GM19463 (cell line): ENCODE data around the gene INHBE.

Experiments used
- ATAC-seq: cut with Tn5 transposase; IDR thresholded peaks from one replicate; pipeline ENCODE4 v1.9.1; 2021; ENCODE audit warnings: mild to moderate bottlenecking, moderate library complexity; ENCODE audit not compliant: unreplicated experiment

The INHBE gene

DNA sequence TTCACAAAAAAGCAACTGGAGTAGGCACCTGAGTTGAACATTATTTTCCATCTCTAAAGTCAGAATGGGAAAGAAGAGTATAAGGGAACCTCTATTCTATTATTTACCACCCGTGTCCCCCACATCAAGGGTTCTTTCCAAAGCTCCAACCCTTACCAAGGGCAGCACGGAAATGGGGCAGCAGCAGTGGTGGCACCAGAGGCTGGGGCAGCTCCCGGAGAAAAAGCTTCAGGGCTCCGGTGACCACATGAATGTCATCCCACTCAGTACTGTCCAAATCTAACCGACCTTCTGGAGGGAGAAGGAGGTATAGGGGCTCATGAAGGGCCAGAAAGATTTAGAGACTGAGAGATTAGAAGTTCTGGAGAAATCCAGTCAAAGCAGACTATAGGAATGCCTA lies 18.8 kb downstream of the INHBE start:
- ATAC-seq: no peak

DNA sequence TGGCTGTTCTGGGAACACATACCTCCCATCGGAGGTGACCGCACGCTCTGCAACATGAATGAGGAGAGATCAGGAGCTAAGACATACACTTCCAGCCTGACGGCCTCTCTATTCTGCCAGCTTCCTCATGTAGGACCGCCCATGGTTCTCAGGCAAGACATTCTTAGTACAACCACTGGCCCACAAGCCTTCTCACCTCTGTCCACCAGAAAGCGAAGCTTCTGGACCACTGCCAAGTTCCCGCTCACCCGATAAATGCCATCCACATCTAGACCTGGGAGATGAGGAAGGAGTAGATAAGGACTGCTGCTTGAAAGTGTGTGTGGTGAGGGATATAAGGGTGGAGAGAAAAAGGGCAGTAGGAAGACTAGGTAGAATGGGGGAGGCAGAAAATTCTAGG lies 19.3 kb downstream of the INHBE start:
- ATAC-seq: no peak

DNA sequence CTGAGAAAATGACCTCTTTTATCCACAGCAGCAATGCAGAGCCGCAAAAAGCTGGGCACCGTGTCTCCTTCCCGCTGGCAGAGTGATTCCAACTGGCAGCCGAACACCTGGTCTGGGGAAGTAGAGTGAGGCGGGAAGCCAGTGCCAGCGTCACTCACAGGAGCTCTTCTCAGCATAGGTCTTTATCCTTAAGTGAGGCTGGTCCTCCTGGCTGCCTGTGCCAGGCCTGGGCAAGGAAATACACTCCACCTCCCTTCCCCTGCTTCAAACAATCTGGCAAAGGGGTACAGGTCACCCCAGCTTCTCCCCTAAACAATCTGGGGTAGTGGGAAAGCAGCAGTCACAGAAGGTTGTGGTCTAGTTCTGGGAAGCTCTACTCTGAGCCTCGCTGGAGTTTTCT lies 19.8 kb downstream of the INHBE start:
- ATAC-seq: no peak

DNA sequence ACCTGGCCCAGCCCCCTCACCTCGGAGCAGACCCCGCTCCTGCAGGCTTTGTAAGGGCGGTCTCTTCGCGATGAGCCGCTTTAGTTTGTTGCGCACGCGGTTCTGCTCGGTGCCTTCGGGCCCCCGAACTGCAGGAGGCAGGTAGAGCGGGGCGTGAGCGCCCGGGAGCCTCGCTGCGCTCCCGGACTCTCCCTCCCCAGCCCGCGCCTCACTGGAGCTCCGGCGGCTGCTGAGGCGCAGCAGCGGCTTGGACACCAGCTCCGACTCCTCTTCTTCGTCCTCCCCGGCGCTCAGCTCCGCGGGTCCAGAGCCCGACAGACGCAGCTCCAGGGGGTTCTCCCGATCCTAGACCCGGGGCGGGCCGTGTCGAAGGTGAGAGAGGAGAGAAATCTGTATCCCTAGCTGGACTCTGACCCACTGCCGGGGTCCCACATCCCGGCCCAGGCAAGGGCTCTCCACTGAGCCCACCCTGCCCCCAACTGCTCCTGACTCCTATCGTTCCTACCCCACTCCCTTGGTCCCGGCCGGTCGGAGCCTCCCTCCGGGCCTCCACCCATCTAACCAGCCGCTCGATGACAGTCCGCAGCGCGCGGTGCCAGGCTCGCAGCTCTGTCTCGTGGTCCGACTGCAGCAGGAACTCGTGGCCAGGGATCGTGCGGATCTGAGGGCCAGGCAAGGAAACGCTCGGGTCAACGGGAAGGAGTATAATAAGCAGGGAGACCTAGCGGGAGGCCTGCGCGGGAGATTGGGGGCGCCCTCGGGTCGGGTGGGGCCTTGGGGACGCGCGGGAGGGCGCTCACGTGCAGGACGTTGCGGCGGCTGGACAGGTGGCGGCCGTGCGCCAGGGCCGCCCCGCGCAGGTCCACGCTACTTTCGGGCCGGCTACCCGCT lies 20.4 kb downstream of the INHBE start:
- no peak for ATAC-seq

DNA sequence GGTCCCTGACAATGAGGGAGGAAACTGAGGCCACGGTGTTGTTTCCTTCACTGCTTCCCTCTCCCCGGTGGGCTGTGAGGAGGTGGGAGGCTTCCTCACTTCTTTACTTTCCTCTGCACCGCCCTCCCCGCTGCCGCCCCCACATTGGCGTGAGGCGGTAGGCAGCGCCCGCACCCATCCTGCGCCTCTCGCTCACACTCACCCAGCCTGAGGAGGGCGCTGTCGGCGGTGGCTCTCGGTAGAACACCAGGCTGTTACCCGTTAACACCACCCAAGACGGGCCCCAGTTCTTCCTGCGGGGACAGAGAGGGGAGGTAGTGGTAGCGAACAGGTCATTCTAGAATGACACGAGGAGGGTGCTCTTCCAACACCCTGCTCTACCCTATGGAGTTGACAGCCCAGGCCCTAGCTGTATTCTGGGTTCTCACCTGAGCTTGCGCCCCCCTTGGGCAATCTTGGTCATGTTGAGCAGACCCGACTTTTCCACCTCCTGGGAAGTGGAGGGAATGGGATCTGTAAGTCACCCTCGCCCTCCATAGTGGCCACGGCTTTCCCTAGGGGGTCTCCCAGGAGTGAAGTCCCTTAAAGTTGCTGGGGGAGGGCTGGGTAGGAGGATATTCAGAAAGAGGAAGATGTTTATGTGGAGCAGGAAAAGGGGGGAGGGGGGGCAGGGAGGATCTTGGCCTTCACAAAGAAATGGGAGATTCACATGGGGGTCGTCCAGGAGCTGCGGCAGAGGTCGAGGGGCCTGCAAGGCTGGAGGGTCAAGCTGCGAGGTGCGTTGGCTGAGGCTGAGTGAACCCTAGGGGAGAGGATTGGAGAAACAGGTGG lies 21.3 kb downstream of the INHBE start:
- peak; percentile 35 for ATAC-seq

DNA sequence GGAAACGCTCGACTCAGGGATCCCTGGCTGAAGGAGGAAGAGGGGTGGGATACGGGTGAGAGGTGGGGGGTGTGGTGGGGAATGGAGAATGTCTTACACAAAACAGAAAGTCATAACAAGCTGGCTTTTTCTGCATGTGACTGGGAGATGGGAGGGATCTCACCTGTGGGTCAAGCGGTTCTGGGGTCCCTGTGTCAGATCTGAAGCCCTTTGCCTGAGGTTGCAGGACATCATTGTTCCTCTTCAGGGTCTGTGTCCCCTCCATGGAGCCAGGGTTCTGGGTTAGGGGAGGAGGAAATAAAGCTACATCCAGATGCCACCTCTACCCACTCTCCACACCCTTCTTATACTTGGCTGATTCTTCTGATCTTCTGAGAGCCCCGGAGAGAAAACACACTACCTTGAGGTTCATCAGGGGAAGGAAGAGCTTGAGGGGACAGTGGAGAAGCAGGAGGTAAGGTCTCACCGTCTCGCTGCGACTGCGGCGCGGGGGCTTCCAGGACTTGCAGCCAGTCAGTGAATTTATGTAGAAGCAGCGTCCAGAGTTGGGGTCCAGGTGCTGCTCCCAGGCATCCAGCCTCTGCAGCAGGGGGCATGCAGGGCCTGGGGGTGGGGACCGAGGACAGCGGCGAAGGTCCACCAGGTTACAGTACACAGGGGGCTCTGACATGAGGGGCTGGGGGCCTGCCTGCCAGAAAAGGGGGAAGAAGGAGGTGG lies 22.0 kb downstream of the INHBE start:
- ATAC-seq: no peak

DNA sequence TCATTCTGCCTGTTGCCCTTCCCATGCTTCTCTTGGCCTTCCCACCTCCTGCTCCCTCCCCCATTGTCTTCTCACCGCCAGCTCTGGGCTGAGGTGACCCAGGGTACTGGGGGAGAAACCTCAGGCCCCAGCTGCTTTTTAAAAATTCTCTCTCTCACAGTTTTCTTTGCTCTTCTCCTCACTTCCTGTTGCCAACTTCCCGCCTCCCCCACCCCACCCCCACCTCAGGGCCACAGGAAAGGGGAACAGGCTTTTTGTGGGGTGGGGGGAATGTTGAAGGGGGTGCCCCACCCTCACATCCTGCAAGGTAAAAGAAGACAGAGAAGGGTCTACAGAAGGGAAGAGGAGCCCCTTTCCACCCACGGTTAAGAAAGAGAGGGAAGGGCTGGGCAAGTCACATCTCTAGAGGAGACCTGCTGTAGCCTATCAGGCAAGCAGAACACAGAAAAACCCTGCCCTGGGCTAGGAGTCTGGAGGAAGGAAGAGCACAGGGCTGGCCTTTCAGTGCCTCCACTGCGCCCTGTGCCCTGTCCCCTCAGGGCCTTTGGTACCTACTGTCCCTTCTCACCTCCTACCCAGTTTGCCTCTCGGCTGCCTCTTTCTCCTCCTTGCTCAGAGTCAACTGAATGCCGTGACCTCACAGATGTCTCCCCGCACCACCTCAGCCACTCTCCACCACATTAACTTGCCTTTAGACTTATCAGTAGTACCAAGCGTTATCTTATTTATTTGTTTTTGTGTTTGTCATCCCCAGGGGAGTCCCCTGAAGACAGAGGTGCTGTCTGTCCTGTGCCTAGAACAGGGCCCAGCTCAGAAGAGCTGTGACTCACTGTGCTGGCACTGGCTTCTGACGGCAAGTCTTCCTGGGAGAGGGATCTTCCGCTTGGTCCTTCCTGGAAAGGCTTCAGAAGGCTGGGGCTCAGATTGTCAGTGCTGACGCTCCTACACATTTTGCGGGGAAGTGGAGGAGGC lies 22.9 kb downstream of the INHBE start:
- peak; percentile 35 for ATAC-seq

DNA sequence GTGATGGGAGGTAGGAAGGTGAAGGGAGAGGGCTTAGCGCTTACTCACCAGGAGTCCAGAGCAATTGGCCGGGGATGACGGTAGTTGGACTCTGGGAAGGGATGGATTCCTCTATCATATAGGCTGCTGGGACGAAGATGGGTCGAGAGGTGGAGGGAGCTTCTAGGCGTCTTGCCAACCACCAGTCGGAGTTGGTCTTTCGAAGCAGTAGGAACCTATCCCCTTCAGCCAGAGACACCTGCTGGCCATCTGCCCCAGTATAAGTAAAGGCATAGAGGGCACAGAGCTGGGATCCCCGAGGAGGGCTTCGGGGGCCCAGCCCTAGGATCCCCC lies 23.9 kb downstream of the INHBE start:
- ATAC-seq: no peak

DNA sequence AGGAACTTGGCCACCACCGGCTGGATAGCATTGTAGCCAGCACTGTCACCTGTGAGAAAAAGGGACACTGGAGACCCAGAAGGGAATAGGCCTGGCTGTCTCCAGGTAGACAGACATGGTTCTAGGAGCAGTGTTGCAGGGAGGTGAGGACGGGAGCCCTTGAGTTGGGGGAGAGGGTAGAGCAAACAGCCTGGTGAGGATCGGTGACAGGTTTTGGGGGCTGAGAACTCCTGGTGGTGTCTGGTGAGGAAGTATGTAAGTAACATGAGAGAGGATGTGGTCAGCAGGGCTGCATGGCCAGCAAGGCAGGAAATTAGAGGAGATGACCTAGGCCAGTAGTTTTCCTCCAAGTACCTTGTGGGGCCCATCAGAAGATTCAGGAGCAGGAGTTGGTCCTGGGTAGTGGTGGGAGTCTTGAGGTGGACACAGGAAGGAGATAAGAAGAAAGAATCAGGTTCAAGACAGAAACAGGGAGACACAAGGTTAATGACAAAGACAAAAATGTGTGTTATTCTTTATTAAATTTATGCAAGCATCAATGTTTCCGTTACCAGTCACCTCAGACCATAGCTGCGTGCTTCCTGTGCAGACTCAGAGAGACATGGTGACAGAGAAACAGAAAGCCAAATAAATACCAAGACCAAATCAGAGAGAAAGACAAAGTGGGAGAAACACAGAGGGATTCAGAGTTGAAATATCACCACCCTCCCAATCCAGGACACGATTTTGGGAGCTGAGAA lies 24.4 kb downstream of the INHBE start, which contains the start of gene ARHGAP9:
Gene ARHGAP9, minus strand, starts transcription at position 491 of the 740 bp plus-strand sequence. Its CDS starts 460 bp downstream, at position 31.
- ATAC-seq: no peak

DNA sequence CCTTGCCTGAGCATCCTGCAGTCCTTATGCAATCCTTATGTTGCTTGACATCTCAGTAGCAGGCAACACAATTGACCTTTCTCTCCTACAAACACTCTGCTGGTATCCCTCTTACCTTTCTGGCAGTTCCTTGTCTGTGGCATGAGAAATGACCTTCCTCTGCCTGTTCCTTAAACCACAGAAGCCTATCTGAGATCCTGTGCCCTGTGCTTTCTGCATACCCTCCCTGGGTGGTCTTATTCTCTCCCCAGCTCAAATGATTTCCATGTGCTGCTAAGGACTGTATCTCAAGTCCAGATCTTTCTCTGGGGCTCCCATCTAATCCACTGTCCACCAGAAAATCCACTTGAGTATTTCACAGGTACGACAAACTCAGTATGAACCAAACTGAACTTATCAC lies 26.6 kb downstream of the INHBE start:
- no peak for ATAC-seq

DNA sequence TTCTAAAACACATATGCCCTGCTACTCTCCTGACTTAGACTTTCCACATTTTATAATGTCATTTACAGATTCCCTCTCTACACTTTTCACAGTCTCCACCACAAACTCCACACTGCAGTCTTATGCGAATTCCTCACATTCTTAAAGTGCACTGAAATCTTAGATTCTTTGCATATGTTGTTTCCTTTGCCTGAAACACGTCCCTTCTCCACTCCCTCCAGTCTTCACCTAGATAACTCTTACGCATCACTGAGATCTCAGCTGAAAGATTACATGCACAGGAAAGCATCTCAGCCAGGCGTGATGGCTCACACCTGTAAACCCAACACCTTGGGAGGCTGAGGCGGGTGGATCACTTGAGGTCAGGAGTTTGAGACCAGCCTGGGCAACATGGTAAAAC lies 28.4 kb downstream of the INHBE start:
- ATAC-seq: no peak

DNA sequence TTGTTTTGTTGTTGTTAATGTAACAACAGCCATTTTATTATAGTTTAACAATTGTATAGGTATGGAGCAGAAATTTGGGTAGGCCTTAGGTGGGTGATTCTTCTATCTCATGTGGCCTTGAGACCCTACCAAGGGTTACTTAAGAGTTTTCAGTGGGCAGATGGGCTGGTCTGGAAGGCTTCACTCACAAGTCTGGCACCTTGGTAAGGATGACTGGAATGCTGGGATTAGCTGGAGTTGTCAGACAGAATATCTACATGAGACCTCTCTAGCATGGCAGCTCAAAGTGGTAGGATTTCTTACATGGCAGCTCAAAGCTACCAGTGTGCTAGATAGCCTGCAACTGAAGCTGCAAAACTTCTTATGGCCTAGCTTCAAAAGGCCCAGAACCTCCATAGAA lies 30.6 kb downstream of the INHBE start:
- ATAC-seq: no peak

DNA sequence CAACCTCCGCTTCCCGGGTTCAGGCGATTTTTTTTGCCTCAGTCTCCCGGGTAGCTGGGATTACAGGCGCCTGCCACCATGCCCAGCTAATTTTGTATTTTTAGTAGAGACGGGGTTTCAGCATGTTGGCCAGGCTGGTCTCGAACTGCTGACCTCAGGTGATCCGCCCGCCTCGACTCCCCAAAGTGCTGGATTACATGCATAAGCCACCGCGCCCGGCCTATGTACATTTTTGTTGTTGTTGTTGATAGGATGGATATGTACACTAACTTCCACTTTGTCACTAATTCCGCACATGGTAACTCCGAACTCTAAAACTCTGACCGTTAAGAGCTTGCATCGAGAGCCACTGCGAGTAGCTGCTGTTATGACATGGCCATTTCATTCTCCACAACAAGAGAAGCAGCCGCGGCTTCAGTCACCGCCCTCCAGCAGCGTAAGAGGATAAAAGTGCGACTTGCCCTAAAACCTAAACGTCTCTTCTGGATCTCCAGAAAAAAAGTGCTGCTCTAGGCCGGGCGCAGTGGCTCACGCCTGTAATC lies 32.0 kb downstream of the INHBE start:
- ATAC-seq: no peak

DNA sequence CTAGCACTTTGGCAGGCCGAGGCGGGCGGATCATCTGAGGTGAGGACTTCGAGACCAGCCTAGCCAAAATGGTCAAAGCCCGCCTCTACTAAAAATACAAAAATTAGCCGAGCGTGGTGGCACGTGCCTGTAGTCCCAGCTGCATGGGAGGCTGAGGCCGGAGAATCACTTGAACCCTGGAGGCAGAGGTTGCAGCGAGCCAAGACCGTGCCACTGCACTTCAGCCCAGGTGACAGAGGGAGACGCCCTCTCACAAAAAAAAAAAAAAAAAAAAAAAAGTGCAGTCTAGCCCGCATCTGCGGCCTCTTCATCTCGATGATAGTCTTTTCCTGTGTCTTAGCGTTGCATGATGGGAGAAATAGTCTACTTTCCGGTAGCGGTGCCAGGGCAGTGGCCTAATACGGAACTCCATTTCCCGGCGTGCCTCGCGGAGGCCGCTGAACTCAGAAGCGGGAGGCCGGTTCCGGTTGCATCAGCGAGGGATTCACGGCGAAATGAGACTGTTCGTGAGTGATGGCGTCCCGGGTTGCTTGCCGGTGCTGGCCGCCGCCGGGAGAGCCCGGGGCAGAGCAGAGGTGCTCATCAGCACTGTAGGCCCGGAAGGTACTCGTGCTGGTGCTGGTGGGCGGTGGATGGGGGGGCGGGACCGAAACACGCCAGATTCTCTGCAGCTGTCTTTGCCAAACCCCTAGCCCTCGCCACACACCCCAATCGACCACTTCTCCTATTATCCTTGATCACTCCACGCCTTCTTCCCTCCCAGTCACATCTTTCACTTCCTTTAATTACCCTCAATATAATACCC lies 32.7 kb downstream of the INHBE start, which contains the start of gene MARS1:
Gene MARS1, plus strand, starts transcription at position 472 of the 805 bp plus-strand sequence. Its CDS starts 23 bp downstream, at position 495.
- peak; percentile 99 for ATAC-seq

DNA sequence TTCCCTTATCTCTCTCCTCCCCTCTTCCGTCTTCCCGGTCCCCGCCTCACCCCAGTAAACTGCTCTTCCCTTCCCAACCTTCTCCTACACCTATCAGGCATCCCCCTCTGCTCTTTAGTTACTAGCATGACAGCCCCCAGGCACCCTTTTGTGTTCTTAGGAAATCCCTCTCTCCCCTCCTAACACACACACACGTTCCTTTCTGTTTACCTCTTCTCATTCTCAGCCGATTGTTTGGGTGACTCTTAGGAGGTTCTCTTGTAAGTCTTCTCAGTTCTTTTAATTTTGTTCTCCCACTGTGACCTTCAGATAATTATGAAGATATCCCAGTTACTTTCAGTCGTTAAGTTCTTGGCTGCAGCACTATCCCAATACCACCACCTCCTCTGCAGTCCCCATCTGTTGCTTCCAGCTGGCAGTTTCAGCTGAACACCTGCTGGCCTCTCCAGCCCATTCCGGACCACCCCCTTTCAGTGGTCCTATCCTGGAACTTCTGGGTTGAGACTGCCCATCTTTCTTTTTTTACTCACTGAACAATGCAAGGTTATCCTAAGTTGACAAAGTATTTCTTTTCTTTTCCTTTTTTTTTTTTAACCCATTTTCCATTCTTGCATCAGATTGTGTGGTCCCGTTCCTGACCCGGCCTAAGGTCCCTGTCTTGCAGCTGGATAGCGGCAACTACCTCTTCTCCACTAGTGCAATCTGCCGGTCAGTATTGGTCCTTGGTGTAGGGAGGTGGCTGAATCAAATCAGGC lies 33.5 kb downstream of the INHBE start:
- ATAC-seq: no peak

DNA sequence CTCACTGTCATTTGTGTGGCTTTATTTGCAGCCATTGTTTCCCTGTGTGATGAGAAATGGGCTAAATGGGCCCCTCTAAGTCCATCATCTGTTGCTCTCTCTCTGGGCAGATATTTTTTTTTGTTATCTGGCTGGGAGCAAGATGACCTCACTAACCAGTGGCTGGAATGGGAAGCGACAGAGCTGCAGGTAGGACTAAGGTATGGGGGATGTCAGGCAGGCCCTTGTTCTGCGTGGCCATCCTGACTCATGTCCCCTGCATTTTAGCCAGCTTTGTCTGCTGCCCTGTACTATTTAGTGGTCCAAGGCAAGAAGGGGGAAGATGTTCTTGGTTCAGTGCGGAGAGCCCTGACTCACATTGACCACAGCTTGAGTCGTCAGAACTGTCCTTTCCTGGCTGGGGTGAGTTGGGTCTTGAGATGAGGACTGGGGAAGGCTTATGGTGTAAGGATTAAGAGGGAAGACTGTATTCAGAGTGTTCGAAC lies 34.1 kb downstream of the INHBE start:
- ATAC-seq: no peak

DNA sequence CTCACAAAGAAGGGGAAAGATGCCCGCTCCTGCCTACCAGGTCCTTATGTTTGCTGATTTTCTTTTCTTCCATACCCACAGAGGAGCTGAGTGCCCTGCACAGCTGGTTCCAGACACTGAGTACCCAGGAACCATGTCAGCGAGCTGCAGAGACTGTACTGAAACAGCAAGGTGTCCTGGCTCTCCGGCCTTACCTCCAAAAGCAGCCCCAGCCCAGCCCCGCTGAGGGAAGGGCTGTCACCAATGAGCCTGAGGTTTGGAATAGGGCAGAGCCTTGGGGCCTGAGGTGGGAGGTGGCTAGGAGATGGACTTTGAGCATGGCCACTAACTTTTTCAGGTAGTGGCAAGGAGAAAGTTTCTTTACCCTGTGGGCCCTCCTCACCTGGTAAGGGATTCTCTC lies 35.0 kb downstream of the INHBE start:
- ATAC-seq: no peak
